Body of pancreas (tissue), 4 donors: ENCODE measurements around the gene MAP3K7CL.

Experiments used
- CTCF ChIP-seq, 7 experiments: fragments of 450-650 bp in 4 of 7; fragments of 200-600 bp in 3 of 7; sonication (generic) in 3 of 7; IDR thresholded peaks; one replicate each; pipeline ENCODE4 v1.5.1; 2016 to 2019; ENCODE audit warnings: antibody characterized with exemption in 7 of 7
- POLR2A ChIP-seq, 3 donors: fragments of 450-650 bp; IDR thresholded peaks; one replicate each; pipeline ENCODE4 v1.6.1; 2016; ENCODE audit warnings: antibody characterized with exemption in 3 of 3, mild to moderate bottlenecking in 2 of 3

GRCh38 chr21:29176471-29177120 is 46.2 kb downstream of the MAP3K7CL start:
- TF ChIP-seq CTCF (IDR thresholded peaks at IDR 0.05) = no peak
- TF ChIP-seq POLR2A (IDR thresholded peaks at IDR 0.05) = no peak
